Colonic mucosa (tissue), 4 donors: Measurements from ENCODE around the gene FASTK. TPM values are rescaled to one million over a fixed set of nuclear protein-coding genes. Genes with fewer than 3 reads are reported as not detected.

Experiments
- DNase-seq: peaks from one replicate; pipeline ENCODE4 v3.0.0-alpha.2; 2020
- H3K27ac ChIP-seq: fragments of 200-600 bp; one replicate; pipeline ENCODE4 v1.8.0; 2021
- H3K27me3 ChIP-seq: fragments of 200-600 bp; one replicate; pipeline ENCODE4 v1.8.0; 2021
- H3K36me3 ChIP-seq: fragments of 200-600 bp; one replicate; pipeline ENCODE4 v1.8.0; 2021
- H3K4me1 ChIP-seq: fragments of 200-600 bp; one replicate; pipeline ENCODE4 v1.8.0; 2021; ENCODE audit warnings: mild to moderate bottlenecking
- H3K4me3 ChIP-seq: fragments of 200-600 bp; one replicate; pipeline ENCODE4 v1.8.0; 2021
- H3K9ac ChIP-seq, 2 donors: one replicate each; pipeline ENCODE4 v1.7.0; 2013; ENCODE audit warnings: control low read depth in 2 of 2, low read depth in 2 of 2, low read length in 2 of 2
- H3K9me3 ChIP-seq: fragments of 200-600 bp; one replicate; pipeline ENCODE4 v1.8.0; 2021
- CTCF ChIP-seq: fragments of 200-600 bp; IDR thresholded peaks from one replicate; pipeline ENCODE4 v1.8.0; 2022; ENCODE audit warnings: antibody characterized with exemption, mild to moderate bottlenecking
- intact Hi-C: fragments of 100-400 bp; cut with DNase I; formaldehyde crosslinking; loops from one replicate; pipeline ENCODE4 v1.14.1; 2022
- total RNA-seq, 2 donors: library from RNA; stranded (reverse); fragmentation: NEBNext Ultra II Directional in 1 of 2; extraction: Animal tissue kit (Norgen Biotek cat#: 25700) in 1 of 2; gene quantifications; one replicate each; pipeline ENCODE4 v1.2.1, GENCODE V29; 2021
- donor health status: healthy.
- donor health status: DM: no; HTN: no; CAD: no.
- donor health status: DM: no; HTN: no; CAD: no.

The FASTK gene
- total RNA-seq, 2 donors from 2014 or later: 67.0 to 149 TPM

GRCh38 chr7:151113344-151114150 is 32.9 kb upstream of the FASTK start:
- TF ChIP-seq CTCF: no peak
- H3K27ac ChIP-seq: no peak overlapping the region
- H3K36me3 ChIP-seq: no peaks in the 10 kb centered on the region
- DNase-seq: no peak
- intact Hi-C loops: loop anchor here (5.0 kb wide), 1 partner anchor 81 kb away; no protein-coding TSS in a partner anchor
- no peaks in the 10 kb centered on the region for H3K9me3 ChIP-seq
- peaks cover 22% of the 10 kb centered on the region for H3K4me1 ChIP-seq
- H3K4me3 ChIP-seq: no peak overlapping the region
- no peaks in the 10 kb centered on the region for H3K27me3 ChIP-seq
- peak overlapping the region in 1 of 2 donors; percentile 34 for H3K9ac ChIP-seq

GRCh38 chr7:151110941-151111645 is 30.5 kb upstream of the FASTK start:
- peak; percentile 86 for DNase-seq
- Histone ChIP-seq H3K4me1 (peaks cover 22% of the 10 kb centered on the region), H3K9me3 (no peaks in the 10 kb centered on the region), H3K27ac (no peak overlapping the region), H3K27me3 (no peaks in the 10 kb centered on the region), H3K4me3 (no peak overlapping the region), H3K36me3 (no peaks in the 10 kb centered on the region), H3K9ac (no peak overlapping the region)
- TF ChIP-seq CTCF: peak; percentile 84
- intact Hi-C loops: loop anchor here (5.0 kb wide), 1 partner anchor 79 kb away; no protein-coding TSS in a partner anchor

GRCh38 chr7:151110236-151110940 is 29.8 kb upstream of the FASTK start:
- no peak overlapping the region for H3K9ac ChIP-seq
- no peaks in the 10 kb centered on the region for H3K36me3 ChIP-seq
- no peak for DNase-seq
- intact Hi-C loops: loop anchor here (5.0 kb wide), 1 partner anchor 78 kb away; no protein-coding TSS in a partner anchor
- TF ChIP-seq CTCF: no peak
- H3K4me1 ChIP-seq: peaks cover 18% of the 10 kb centered on the region
- no peaks in the 10 kb centered on the region for H3K9me3 ChIP-seq
- no peak overlapping the region for H3K27ac ChIP-seq
- H3K27me3 ChIP-seq: no peaks in the 10 kb centered on the region
- H3K4me3 ChIP-seq: no peak overlapping the region

DNA sequence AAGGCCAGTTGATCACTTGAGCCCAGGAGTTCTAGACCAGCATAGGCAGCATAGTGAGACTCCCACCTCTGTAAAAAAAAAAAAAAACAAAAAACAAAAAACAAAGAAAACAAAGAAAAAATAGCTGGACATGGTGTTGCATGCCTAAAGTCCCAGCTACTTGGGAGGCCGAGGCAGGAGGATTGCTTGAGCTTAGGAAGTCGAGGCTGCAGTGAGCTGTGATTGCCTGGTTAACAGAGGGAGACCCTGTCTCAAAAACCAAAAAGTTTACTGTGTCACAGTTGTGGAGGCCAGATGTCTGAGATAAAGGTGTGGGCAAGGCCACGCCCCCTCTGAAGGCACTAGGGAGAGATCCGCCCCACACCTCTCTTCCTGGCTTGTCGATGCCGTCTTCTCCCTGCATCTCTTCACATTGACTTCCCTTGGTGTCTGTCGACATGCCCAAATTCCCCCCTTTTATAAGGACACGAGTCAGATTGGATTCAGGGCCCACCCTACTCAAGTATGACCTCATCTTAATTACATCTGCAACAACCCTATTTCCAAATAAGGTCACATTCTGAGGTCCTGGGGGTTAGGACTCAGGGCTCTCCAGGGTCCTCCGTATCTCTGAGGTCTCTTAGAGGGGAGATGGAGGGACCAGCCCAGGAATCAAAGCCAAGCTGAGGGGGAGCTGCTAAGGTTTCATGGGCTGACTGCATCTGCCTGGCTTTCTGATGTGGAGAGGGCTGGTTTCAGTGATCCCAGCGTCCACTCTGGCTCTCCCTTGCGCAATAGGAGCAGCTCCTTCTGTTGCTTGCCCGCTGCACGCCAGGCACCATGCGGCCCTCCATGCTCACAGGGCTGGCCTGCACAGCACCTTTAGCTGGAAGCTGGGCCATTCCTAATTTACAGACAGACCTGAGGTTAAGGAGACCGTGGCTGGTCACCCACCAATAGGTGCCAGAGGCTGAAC is 28.8 kb upstream of the FASTK start:
- no peak for TF ChIP-seq CTCF
- H3K4me3 ChIP-seq: no peak overlapping the region
- no peaks in the 10 kb centered on the region for H3K9me3 ChIP-seq
- DNase-seq: no peak
- no peak overlapping the region for H3K9ac ChIP-seq
- peaks cover 18% of the 10 kb centered on the region for H3K4me1 ChIP-seq
- no peaks in the 10 kb centered on the region for H3K27me3 ChIP-seq
- peak overlapping the region; percentile 1 for H3K27ac ChIP-seq
- H3K36me3 ChIP-seq: no peaks in the 10 kb centered on the region
- intact Hi-C loops: loop anchor here (5.0 kb wide), 1 partner anchor 77 kb away; no protein-coding TSS in a partner anchor
